Activated naive CD8-positive, alpha-beta T cell treated with anti-CD3 and anti-CD28 coated beads for 36 hours (primary cell): ENCODE measurements around the gene PI16. TPM values are rescaled to one million over a fixed set of nuclear protein-coding genes. Genes with fewer than 3 reads are reported as not detected.
"Not testable (repeated sequence)": the region's sequence is repeated elsewhere in the genome, so short reads cannot be mapped to it uniquely, and the experiment has no call there.

Source experiments
- DNase-seq: peaks from one replicate; pipeline ENCODE4 v3.0.0; 2021
- H3K27ac Mint-ChIP-seq: one replicate; pipeline ENCODE4 v1.8.0; 2022; ENCODE audit warnings: mild to moderate bottlenecking, moderate library complexity, mixed read lengths
- H3K27me3 Mint-ChIP-seq: one replicate; pipeline ENCODE4 v1.8.0; 2022; ENCODE audit warnings: mild to moderate bottlenecking, mixed read lengths
- H3K36me3 Mint-ChIP-seq: one replicate; pipeline ENCODE4 v1.8.0; 2021; ENCODE audit warnings: mild to moderate bottlenecking, mixed read lengths
- H3K4me1 Mint-ChIP-seq: one replicate; pipeline ENCODE4 v1.8.0; 2021; ENCODE audit warnings: mixed read lengths
- H3K4me3 Mint-ChIP-seq: one replicate; pipeline ENCODE4 v1.8.0; 2022; ENCODE audit warnings: mild to moderate bottlenecking, moderate library complexity, mixed read lengths
- H3K9me3 Mint-ChIP-seq: one replicate; pipeline ENCODE4 v1.8.0; 2022; ENCODE audit warnings: mixed read lengths
- total RNA-seq, 2 experiments: library from RNA; stranded (reverse); gene quantifications; one replicate each; pipeline ENCODE4 v1.2.3, GENCODE V29; 2021

The PI16 gene
- total RNA-seq, 2 experiments from 2014 or later = 0.18 to 0.39 TPM

- H3K27me3 Mint-ChIP-seq, H3K27ac Mint-ChIP-seq, H3K36me3 Mint-ChIP-seq, H3K4me3 Mint-ChIP-seq, DNase-seq, H3K4me1 Mint-ChIP-seq, H3K9me3 Mint-ChIP-seq: not testable (repeated sequence)
Measured at GRCh38 chr6:36939005-36939404, 15.5 kb upstream of the PI16 start.

GRCh38 chr6:36940027-36940426, 14.5 kb upstream of the PI16 start:
- Mint-ChIP-seq H3K27ac (no peak overlapping the region), H3K4me3 (no peak overlapping the region), H3K9me3 (no peaks in the 10 kb centered on the region), H3K36me3 (no peaks in the 10 kb centered on the region), H3K27me3 (peaks cover 3% of the 10 kb centered on the region), H3K4me1 (peaks cover 9% of the 10 kb centered on the region)
- no peak for DNase-seq

- DNase-seq, H3K27ac Mint-ChIP-seq, H3K4me1 Mint-ChIP-seq, H3K36me3 Mint-ChIP-seq, H3K27me3 Mint-ChIP-seq, H3K9me3 Mint-ChIP-seq, H3K4me3 Mint-ChIP-seq: not testable (repeated sequence)
Measured at GRCh38 chr6:36941561-36941960, 13.0 kb upstream of the PI16 start.

- not testable (repeated sequence) for H3K27ac Mint-ChIP-seq, H3K9me3 Mint-ChIP-seq, H3K27me3 Mint-ChIP-seq
Measured at GRCh38 chr6:36942329-36942728, 12.2 kb upstream of the PI16 start.

GRCh38 chr6:36944650-36945049, 9.9 kb upstream of the PI16 start:
- peaks cover 23% of the 10 kb centered on the region for H3K4me1 Mint-ChIP-seq
- no peak overlapping the region for H3K4me3 Mint-ChIP-seq
- no peaks in the 10 kb centered on the region for H3K9me3 Mint-ChIP-seq
- no peaks in the 10 kb centered on the region for H3K36me3 Mint-ChIP-seq
- DNase-seq = no peak
- H3K27ac Mint-ChIP-seq = no peak overlapping the region
- no peaks in the 10 kb centered on the region for H3K27me3 Mint-ChIP-seq

More at GRCh38 chr6:36942329-36942728, 12.2 kb upstream of the PI16 start:
- not testable (repeated sequence) for H3K4me1 Mint-ChIP-seq, H3K36me3 Mint-ChIP-seq, H3K4me3 Mint-ChIP-seq, DNase-seq

GRCh38 chr6:36945301-36945700, 9.2 kb upstream of the PI16 start:
- Mint-ChIP-seq H3K4me3 (no peak overlapping the region), H3K9me3 (no peaks in the 10 kb centered on the region), H3K4me1 (peaks cover 23% of the 10 kb centered on the region), H3K27me3 (no peaks in the 10 kb centered on the region), H3K27ac (no peak overlapping the region), H3K36me3 (no peaks in the 10 kb centered on the region)
- no peak for DNase-seq

GRCh38 chr6:36946526-36946925, 8.0 kb upstream of the PI16 start:
- peak overlapping the region; percentile 34 for H3K27ac Mint-ChIP-seq
- no peaks in the 10 kb centered on the region for H3K27me3 Mint-ChIP-seq
- H3K36me3 Mint-ChIP-seq = no peaks in the 10 kb centered on the region
- H3K4me3 Mint-ChIP-seq = no peak overlapping the region
- no peaks in the 10 kb centered on the region for H3K9me3 Mint-ChIP-seq
- no peak for DNase-seq
- peaks cover 23% of the 10 kb centered on the region for H3K4me1 Mint-ChIP-seq

GRCh38 chr6:36947570-36948351, 6.8 kb upstream of the PI16 start:
- no peaks in the 10 kb centered on the region for H3K27me3 Mint-ChIP-seq
- H3K9me3 Mint-ChIP-seq = no peaks in the 10 kb centered on the region
- H3K36me3 Mint-ChIP-seq = no peaks in the 10 kb centered on the region
- H3K27ac Mint-ChIP-seq = no peak overlapping the region
- no peak for DNase-seq
- no peak overlapping the region for H3K4me3 Mint-ChIP-seq
- peaks cover 23% of the 10 kb centered on the region for H3K4me1 Mint-ChIP-seq

GRCh38 chr6:36949076-36949475, 5.5 kb upstream of the PI16 start:
- H3K4me1 Mint-ChIP-seq = peaks cover 29% of the 10 kb centered on the region
- not testable (repeated sequence) for H3K9me3 Mint-ChIP-seq, H3K4me3 Mint-ChIP-seq, H3K27ac Mint-ChIP-seq, H3K36me3 Mint-ChIP-seq, DNase-seq, H3K27me3 Mint-ChIP-seq

- H3K4me3 Mint-ChIP-seq = no peak overlapping the region
- H3K27me3 Mint-ChIP-seq = no peaks in the 10 kb centered on the region
Measured at GRCh38 chr6:36949636-36950035, 4.9 kb upstream of the PI16 start.

GRCh38 chr6:36953931-36954261, 642 bp upstream of the PI16 start:
- Mint-ChIP-seq H3K27ac (no peak overlapping the region), H3K27me3 (no peaks in the 10 kb centered on the region), H3K9me3 (no peaks in the 10 kb centered on the region), H3K36me3 (no peaks in the 10 kb centered on the region), H3K4me1 (peaks cover 31% of the 10 kb centered on the region), H3K4me3 (no peak overlapping the region)
- no peak for DNase-seq

More at GRCh38 chr6:36949636-36950035, 4.9 kb upstream of the PI16 start:
- Mint-ChIP-seq H3K27ac (no peak overlapping the region), H3K9me3 (no peaks in the 10 kb centered on the region), H3K4me1 (peaks cover 28% of the 10 kb centered on the region), H3K36me3 (no peaks in the 10 kb centered on the region)
- no peak for DNase-seq

- Mint-ChIP-seq H3K4me1 (peaks cover 28% of the 10 kb centered on the region), H3K4me3 (no peak overlapping the region), H3K36me3 (no peaks in the 10 kb centered on the region), H3K27me3 (no peaks in the 10 kb centered on the region), H3K9me3 (no peaks in the 10 kb centered on the region), H3K27ac (peak overlapping the region; percentile 14)
- DNase-seq = no peak
Measured at GRCh38 chr6:36955136-36955535, 598 bp downstream of the PI16 start.

GRCh38 chr6:36955671-36956445, 1.3 kb downstream of the PI16 start:
- Mint-ChIP-seq H3K27ac (no peak overlapping the region), H3K4me1 (peaks cover 31% of the 10 kb centered on the region), H3K36me3 (no peaks in the 10 kb centered on the region), H3K9me3 (no peaks in the 10 kb centered on the region), H3K27me3 (no peaks in the 10 kb centered on the region), H3K4me3 (no peak overlapping the region)
- no peak for DNase-seq

- no peaks in the 10 kb centered on the region for H3K27me3 Mint-ChIP-seq
- DNase-seq = no peak
- no peaks in the 10 kb centered on the region for H3K36me3 Mint-ChIP-seq
- H3K27ac Mint-ChIP-seq = no peak overlapping the region
- H3K4me1 Mint-ChIP-seq = peaks cover 36% of the 10 kb centered on the region
- no peak overlapping the region for H3K4me3 Mint-ChIP-seq
- H3K9me3 Mint-ChIP-seq = no peaks in the 10 kb centered on the region
Measured at GRCh38 chr6:36956446-36956820, 1.9 kb downstream of the PI16 start.

GRCh38 chr6:36957773-36958271, 3.3 kb downstream of the PI16 start:
- no peak for DNase-seq
- H3K4me1 Mint-ChIP-seq = peaks cover 43% of the 10 kb centered on the region
- no peaks in the 10 kb centered on the region for H3K27me3 Mint-ChIP-seq
- H3K9me3 Mint-ChIP-seq = no peaks in the 10 kb centered on the region
- no peaks in the 10 kb centered on the region for H3K36me3 Mint-ChIP-seq
- no peak overlapping the region for H3K27ac Mint-ChIP-seq
- no peak overlapping the region for H3K4me3 Mint-ChIP-seq
